Neural cell (in vitro differentiated cells): ENCODE measurements around the gene CC2D1A.

Experiments
- EP300 ChIP-seq: fragments of 450-650 bp; conservative IDR thresholded peaks from 2 replicates; pipeline ENCODE4 v1.6.1; 2014; ENCODE audit warnings: antibody characterized with exemption, mild to moderate bottlenecking, moderate library complexity; ENCODE audit not compliant: poor library complexity, severe bottlenecking
- EZH2 ChIP-seq: fragments of 200-600, 300-800 bp; shearing (Covaris generic), sonication (generic); IDR thresholded peaks from 2 replicates; pipeline ENCODE4 v1.6.1; 2014; ENCODE audit warnings: antibody characterized with exemption, low read length, borderline replicate concordance, mild to moderate bottlenecking; ENCODE audit not compliant: insufficient read depth, poor library complexity, severe bottlenecking
- MXI1 ChIP-seq: fragments of 450-650 bp; conservative IDR thresholded peaks from 2 replicates; pipeline ENCODE4 v1.6.1; 2014; ENCODE audit warnings: antibody characterized with exemption, mild to moderate bottlenecking; ENCODE audit not compliant: poor library complexity, severe bottlenecking
- POLR2AphosphoS5 ChIP-seq: IDR thresholded peaks from 2 replicates; pipeline ENCODE4 v1.6.1; 2012
- RAD21 ChIP-seq: fragments of 450-650 bp; conservative IDR thresholded peaks from 2 replicates; pipeline ENCODE4 v1.6.1; 2014; ENCODE audit warnings: antibody characterized with exemption, mild to moderate bottlenecking, moderate library complexity
- SMC3 ChIP-seq: fragments of 450-650 bp; conservative IDR thresholded peaks from 2 replicates; pipeline ENCODE4 v1.6.1; 2014; ENCODE audit warnings: antibody characterized with exemption, mild to moderate bottlenecking, moderate library complexity; ENCODE audit not compliant: poor library complexity
- TAF1 ChIP-seq: IDR thresholded peaks from 2 replicates; pipeline ENCODE4 v1.6.1; 2012; ENCODE audit warnings: low read depth
- TF ChIP-seq, protein P1 (sequence below): fragments of 450-650 bp; IDR thresholded peaks from 2 replicates; pipeline ENCODE4 v1.5.1; 2014; ENCODE audit warnings: antibody characterized with exemption, mild to moderate bottlenecking, moderate library complexity; ENCODE audit not compliant: poor library complexity, severe bottlenecking
- TF ChIP-seq, protein P2 (sequence below): IDR thresholded peaks from 2 replicates; pipeline ENCODE4 v1.6.1; 2012; ENCODE audit warnings: borderline replicate concordance

DNA sequence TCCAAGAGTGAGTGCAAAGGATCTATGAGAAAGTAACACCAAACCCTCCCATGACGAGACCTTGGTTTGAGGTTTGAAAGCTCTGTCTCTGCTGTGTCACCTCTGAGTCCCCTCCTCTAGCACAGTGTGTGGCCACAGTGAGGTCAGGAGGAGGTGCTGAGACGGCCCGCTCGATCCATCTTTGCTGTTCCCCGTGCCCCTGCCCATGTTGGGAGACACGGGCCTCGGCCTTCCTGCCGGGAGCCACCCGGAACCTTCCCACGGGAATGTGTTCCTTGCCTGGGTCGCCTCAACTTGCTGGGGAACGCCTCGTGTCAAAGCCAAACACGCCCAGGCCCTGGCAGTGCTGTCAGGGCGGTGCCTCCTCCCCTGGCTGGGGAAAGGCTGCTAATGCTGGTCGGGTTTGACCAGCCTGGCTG, 19.0 kb upstream of the CC2D1A start:
- TF ChIP-seq, protein P1, sequence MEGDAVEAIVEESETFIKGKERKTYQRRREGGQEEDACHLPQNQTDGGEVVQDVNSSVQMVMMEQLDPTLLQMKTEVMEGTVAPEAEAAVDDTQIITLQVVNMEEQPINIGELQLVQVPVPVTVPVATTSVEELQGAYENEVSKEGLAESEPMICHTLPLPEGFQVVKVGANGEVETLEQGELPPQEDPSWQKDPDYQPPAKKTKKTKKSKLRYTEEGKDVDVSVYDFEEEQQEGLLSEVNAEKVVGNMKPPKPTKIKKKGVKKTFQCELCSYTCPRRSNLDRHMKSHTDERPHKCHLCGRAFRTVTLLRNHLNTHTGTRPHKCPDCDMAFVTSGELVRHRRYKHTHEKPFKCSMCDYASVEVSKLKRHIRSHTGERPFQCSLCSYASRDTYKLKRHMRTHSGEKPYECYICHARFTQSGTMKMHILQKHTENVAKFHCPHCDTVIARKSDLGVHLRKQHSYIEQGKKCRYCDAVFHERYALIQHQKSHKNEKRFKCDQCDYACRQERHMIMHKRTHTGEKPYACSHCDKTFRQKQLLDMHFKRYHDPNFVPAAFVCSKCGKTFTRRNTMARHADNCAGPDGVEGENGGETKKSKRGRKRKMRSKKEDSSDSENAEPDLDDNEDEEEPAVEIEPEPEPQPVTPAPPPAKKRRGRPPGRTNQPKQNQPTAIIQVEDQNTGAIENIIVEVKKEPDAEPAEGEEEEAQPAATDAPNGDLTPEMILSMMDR, result no peak
- TF ChIP-seq SMC3 (no peak), POLR2AphosphoS5 (no peak), MXI1 (no peak), RAD21 (no peak), EZH2 (no peak), EP300 (no peak), TAF1 (no peak)
- TF ChIP-seq, protein P2, sequence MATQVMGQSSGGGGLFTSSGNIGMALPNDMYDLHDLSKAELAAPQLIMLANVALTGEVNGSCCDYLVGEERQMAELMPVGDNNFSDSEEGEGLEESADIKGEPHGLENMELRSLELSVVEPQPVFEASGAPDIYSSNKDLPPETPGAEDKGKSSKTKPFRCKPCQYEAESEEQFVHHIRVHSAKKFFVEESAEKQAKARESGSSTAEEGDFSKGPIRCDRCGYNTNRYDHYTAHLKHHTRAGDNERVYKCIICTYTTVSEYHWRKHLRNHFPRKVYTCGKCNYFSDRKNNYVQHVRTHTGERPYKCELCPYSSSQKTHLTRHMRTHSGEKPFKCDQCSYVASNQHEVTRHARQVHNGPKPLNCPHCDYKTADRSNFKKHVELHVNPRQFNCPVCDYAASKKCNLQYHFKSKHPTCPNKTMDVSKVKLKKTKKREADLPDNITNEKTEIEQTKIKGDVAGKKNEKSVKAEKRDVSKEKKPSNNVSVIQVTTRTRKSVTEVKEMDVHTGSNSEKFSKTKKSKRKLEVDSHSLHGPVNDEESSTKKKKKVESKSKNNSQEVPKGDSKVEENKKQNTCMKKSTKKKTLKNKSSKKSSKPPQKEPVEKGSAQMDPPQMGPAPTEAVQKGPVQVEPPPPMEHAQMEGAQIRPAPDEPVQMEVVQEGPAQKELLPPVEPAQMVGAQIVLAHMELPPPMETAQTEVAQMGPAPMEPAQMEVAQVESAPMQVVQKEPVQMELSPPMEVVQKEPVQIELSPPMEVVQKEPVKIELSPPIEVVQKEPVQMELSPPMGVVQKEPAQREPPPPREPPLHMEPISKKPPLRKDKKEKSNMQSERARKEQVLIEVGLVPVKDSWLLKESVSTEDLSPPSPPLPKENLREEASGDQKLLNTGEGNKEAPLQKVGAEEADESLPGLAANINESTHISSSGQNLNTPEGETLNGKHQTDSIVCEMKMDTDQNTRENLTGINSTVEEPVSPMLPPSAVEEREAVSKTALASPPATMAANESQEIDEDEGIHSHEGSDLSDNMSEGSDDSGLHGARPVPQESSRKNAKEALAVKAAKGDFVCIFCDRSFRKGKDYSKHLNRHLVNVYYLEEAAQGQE, result no peak
